Immature natural killer cell (primary cell): ENCODE measurements around the gene FOXO3B. TPM values are rescaled to one million over a fixed set of nuclear protein-coding genes. Genes with fewer than 3 reads are reported as not detected.
"Not testable (repeated sequence)": the region's sequence is repeated elsewhere in the genome, so short reads cannot be mapped to it uniquely, and the experiment has no call there.

Source experiments
- DNase-seq, 3 donors: peaks; one replicate each; pipeline ENCODE4 v3.0.0; 2022; ENCODE audit warnings: mixed read lengths in 1 of 3
- H3K27ac Mint-ChIP-seq, 6 donors: one replicate each; pipeline ENCODE4 v1.8.0; 2020; ENCODE audit warnings: mixed read lengths in 6 of 6, mild to moderate bottlenecking in 5 of 6, inconsistent platforms in 4 of 6, moderate library complexity in 3 of 6
- H3K27me3 Mint-ChIP-seq, 3 donors: one replicate each; pipeline ENCODE4 v1.8.0; 2020 to 2021; ENCODE audit warnings: low read depth in 3 of 3, mild to moderate bottlenecking in 3 of 3, mixed read lengths in 3 of 3, moderate library complexity in 3 of 3, inconsistent platforms in 1 of 3
- H3K36me3 Mint-ChIP-seq, 3 donors: one replicate each; pipeline ENCODE4 v1.8.0; 2020; ENCODE audit warnings: mixed read lengths in 3 of 3, inconsistent platforms in 2 of 3, mild to moderate bottlenecking in 2 of 3
- H3K4me1 Mint-ChIP-seq, 2 donors: one replicate each; pipeline ENCODE4 v1.8.0; 2020; ENCODE audit warnings: inconsistent platforms in 2 of 2, mild to moderate bottlenecking in 2 of 2, mixed read lengths in 2 of 2, moderate library complexity in 1 of 2
- H3K4me3 Mint-ChIP-seq, 5 donors: one replicate each; pipeline ENCODE4 v1.8.0; 2020; ENCODE audit warnings: mild to moderate bottlenecking in 5 of 5, mixed read lengths in 5 of 5, inconsistent platforms in 3 of 5, moderate library complexity in 3 of 5
- H3K9me3 Mint-ChIP-seq, 6 donors: one replicate each; pipeline ENCODE4 v1.8.0; 2020; ENCODE audit warnings: mild to moderate bottlenecking in 6 of 6, mixed read lengths in 6 of 6, inconsistent platforms in 4 of 6, moderate library complexity in 3 of 6
- polyA plus RNA-seq, 3 donors: library from polyadenylated mRNA; unstranded; fragments of 300-500 nt; fragmentation: Illumina TruSeq; gene quantifications; one replicate each; pipeline ENCODE4 v1.2.3, GENCODE V29; 2021

FOXO3B gene
- polyA plus RNA-seq, 3 donors from 2014 or later = 4.3 TPM; not detected in 2

GRCh38 chr17:18676928-18677327, 5.2 kb downstream of the FOXO3B start:
- H3K27me3 Mint-ChIP-seq, H3K4me1 Mint-ChIP-seq, H3K9me3 Mint-ChIP-seq, H3K4me3 Mint-ChIP-seq, DNase-seq, H3K27ac Mint-ChIP-seq: not testable (repeated sequence)
- peaks cover 4 to 23% (median 14%) of the 10 kb centered on the region in 3 donors for H3K36me3 Mint-ChIP-seq

- not testable (repeated sequence) for H3K9me3 Mint-ChIP-seq, H3K4me1 Mint-ChIP-seq, DNase-seq, H3K27ac Mint-ChIP-seq, H3K27me3 Mint-ChIP-seq, H3K4me3 Mint-ChIP-seq
- peaks cover 20 to 46% (median 33%) of the 10 kb centered on the region in 3 donors for H3K36me3 Mint-ChIP-seq
These were observed 9.5 kb downstream of the FOXO3B start for GRCh38 chr17:18672395-18673227.

GRCh38 chr17:18668625-18669024, 13.5 kb downstream of the FOXO3B start:
- H3K4me1 Mint-ChIP-seq, H3K4me3 Mint-ChIP-seq, H3K27ac Mint-ChIP-seq, DNase-seq, H3K27me3 Mint-ChIP-seq: not testable (repeated sequence)
- peaks cover 2 to 25% (median 8%) of the 10 kb centered on the region in 6 donors for H3K9me3 Mint-ChIP-seq
- H3K36me3 Mint-ChIP-seq = peaks cover 19 to 34% (median 28%) of the 10 kb centered on the region in 3 donors

- not testable (repeated sequence) for DNase-seq, H3K4me1 Mint-ChIP-seq, H3K4me3 Mint-ChIP-seq, H3K27ac Mint-ChIP-seq, H3K27me3 Mint-ChIP-seq
- peaks cover 23 to 33% (median 30%) of the 10 kb centered on the region in 3 donors for H3K36me3 Mint-ChIP-seq
- H3K9me3 Mint-ChIP-seq = peaks cover 13 to 36% (median 19%) of the 10 kb centered on the region in 6 donors
These were observed 14.6 kb downstream of the FOXO3B start for GRCh38 chr17:18667535-18667934.

- DNase-seq, H3K4me3 Mint-ChIP-seq, H3K27me3 Mint-ChIP-seq, H3K4me1 Mint-ChIP-seq, H3K27ac Mint-ChIP-seq: not testable (repeated sequence)
- H3K9me3 Mint-ChIP-seq = peaks cover 15 to 47% (median 30%) of the 10 kb centered on the region in 6 donors
- peaks cover 23 to 33% (median 29%) of the 10 kb centered on the region in 3 donors for H3K36me3 Mint-ChIP-seq
These were observed 15.8 kb downstream of the FOXO3B start for GRCh38 chr17:18666326-18666725.

GRCh38 chr17:18661924-18662624, 20.0 kb downstream of the FOXO3B start:
- not testable (repeated sequence) for H3K4me1 Mint-ChIP-seq, H3K4me3 Mint-ChIP-seq, H3K27ac Mint-ChIP-seq, DNase-seq, H3K27me3 Mint-ChIP-seq
- Mint-ChIP-seq H3K36me3 (peaks cover 6 to 10% (median 7%) of the 10 kb centered on the region in 3 donors), H3K9me3 (peaks cover 19 to 51% (median 38%) of the 10 kb centered on the region in 6 donors)

GRCh38 chr17:18650094-18650493, 32.0 kb downstream of the FOXO3B start:
- not testable (repeated sequence) for H3K4me3 Mint-ChIP-seq, H3K9me3 Mint-ChIP-seq, H3K36me3 Mint-ChIP-seq, H3K27ac Mint-ChIP-seq, DNase-seq, H3K4me1 Mint-ChIP-seq
- H3K27me3 Mint-ChIP-seq = peaks cover 0 to 13% (median under 1%) of the 10 kb centered on the region in 3 donors

- H3K9me3 Mint-ChIP-seq, H3K4me1 Mint-ChIP-seq, DNase-seq, H3K27me3 Mint-ChIP-seq, H3K4me3 Mint-ChIP-seq, H3K36me3 Mint-ChIP-seq, H3K27ac Mint-ChIP-seq: not testable (repeated sequence)
These were observed 37.8 kb downstream of the FOXO3B start, which contains the start of gene TBC1D28 for GRCh38 chr17:18644291-18644690. Gene TBC1D28, minus strand, starts transcription at chr17:18644391. Its CDS starts 3,039 bp downstream, at chr17:18641352.

GRCh38 chr17:18643124-18643523, 39.0 kb downstream of the FOXO3B start:
- H3K27ac Mint-ChIP-seq, H3K9me3 Mint-ChIP-seq, DNase-seq, H3K27me3 Mint-ChIP-seq, H3K4me1 Mint-ChIP-seq, H3K4me3 Mint-ChIP-seq, H3K36me3 Mint-ChIP-seq: not testable (repeated sequence)

GRCh38 chr17:18638357-18638756, 43.8 kb downstream of the FOXO3B start:
- H3K4me1 Mint-ChIP-seq, H3K9me3 Mint-ChIP-seq, H3K4me3 Mint-ChIP-seq, H3K36me3 Mint-ChIP-seq, H3K27ac Mint-ChIP-seq, DNase-seq: not testable (repeated sequence)
- peaks cover 3 to 11% (median 9%) of the 10 kb centered on the region in 3 donors for H3K27me3 Mint-ChIP-seq

- DNase-seq, H3K9me3 Mint-ChIP-seq, H3K4me1 Mint-ChIP-seq, H3K27ac Mint-ChIP-seq, H3K36me3 Mint-ChIP-seq, H3K4me3 Mint-ChIP-seq: not testable (repeated sequence)
- peaks cover 3 to 11% (median 10%) of the 10 kb centered on the region in 3 donors for H3K27me3 Mint-ChIP-seq
These were observed 45.9 kb downstream of the FOXO3B start for GRCh38 chr17:18636237-18636636.

GRCh38 chr17:18635773-18636172, 46.3 kb downstream of the FOXO3B start:
- peaks cover 3 to 11% (median 8%) of the 10 kb centered on the region in 3 donors for H3K27me3 Mint-ChIP-seq
- not testable (repeated sequence) for H3K9me3 Mint-ChIP-seq, H3K36me3 Mint-ChIP-seq, H3K4me1 Mint-ChIP-seq, H3K4me3 Mint-ChIP-seq, H3K27ac Mint-ChIP-seq, DNase-seq

GRCh38 chr17:18634550-18635263, 47.4 kb downstream of the FOXO3B start:
- H3K9me3 Mint-ChIP-seq, H3K4me1 Mint-ChIP-seq, H3K36me3 Mint-ChIP-seq, DNase-seq: not testable (repeated sequence)
- peak overlapping the region in 3 of 5 donors; percentile 43 to 56 (median 51) for H3K4me3 Mint-ChIP-seq
- H3K27ac Mint-ChIP-seq = peak overlapping the region in 1 of 6 donors; percentile 5
- peaks cover 3 to 11% (median 8%) of the 10 kb centered on the region in 3 donors for H3K27me3 Mint-ChIP-seq
